Measurements from ENCODE around the gene RAPGEF1.
"Not testable (repeated sequence)": the region's sequence is repeated elsewhere in the genome, so short reads cannot be mapped to it uniquely, and the experiment has no call there.

Gene RAPGEF1

GRCh38 chr9:131739959-131740648, at the start of gene RAPGEF1:
Gene RAPGEF1 (minus strand): TSS chr9:131740076. CDS start chr9:131739830, 246 bp downstream.
- DNase-seq = peak; percentile 83

GRCh38 chr9:131788851-131789250, 49.0 kb upstream of the RAPGEF1 start:
- no peak for DNase-seq

DNA sequence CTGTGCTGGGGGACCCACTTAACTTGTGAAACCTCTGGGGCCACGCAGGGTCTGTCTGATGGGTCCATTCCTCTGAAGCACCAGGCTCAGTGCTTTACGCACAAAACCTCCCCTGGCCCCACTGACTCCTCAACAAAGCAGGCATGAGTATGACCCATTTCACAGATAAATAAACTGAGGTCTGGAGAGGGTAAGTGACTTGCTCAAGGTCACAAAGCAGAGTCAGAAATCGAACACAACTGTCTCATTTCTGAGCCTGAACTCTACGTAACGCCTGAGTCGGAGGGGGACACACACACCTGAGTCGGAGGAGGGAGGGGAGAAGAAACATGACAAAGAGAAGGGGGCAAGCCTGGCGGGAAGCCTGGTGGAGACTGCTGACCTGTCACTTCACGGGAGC, 48.0 kb upstream of the RAPGEF1 start:
- no peak for DNase-seq

GRCh38 chr9:131784748-131785501, 45.0 kb upstream of the RAPGEF1 start:
- DNase-seq = no peak

- no peak for DNase-seq
These were observed 41.2 kb upstream of the RAPGEF1 start for GRCh38 chr9:131781069-131781468.

DNA sequence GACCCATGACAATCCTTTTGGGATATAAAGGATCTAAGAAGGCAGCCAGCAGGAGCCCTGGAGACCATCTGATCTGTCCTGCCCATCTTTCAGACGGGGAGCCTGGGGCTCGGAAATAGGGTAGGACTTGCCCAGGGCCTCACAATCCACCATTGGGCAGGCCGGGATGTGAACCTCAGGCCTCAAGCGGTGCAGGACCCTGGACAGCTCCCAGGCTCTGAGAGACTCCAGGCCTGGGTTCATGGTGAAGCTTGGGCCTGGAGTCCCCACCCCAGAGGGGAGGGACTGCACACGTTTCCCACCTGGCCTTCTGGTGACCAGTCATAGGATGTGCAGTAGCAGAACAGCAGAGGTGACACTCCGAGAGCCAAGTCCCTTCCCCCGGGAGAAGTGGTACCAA, 36.6 kb upstream of the RAPGEF1 start:
- DNase-seq = no peak

- DNase-seq = no peak
These were observed 36.2 kb upstream of the RAPGEF1 start for GRCh38 chr9:131776036-131776435.

DNA sequence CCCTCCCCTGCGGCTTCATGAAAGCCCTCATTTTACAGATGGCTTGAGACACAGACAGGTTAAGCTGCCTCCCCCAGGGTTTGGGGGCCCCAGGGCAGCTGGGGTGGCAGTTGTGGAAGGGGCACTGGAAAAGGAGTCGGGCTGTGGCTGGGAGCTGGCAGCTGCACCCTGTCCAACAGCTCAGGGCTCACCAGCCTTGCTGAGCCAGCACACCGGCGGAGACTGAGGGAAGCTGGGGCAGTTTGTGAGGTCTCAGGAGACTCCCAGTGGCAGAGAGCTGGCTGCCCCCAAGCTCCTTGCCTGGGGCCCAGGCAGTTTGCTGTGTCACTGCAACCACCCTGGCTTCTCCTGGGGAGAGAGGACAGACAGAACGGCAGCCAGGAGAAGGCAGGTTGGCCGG, 34.8 kb upstream of the RAPGEF1 start:
- no peak for DNase-seq

- no peak for DNase-seq
These were observed 34.1 kb upstream of the RAPGEF1 start for GRCh38 chr9:131773911-131774379.

DNA sequence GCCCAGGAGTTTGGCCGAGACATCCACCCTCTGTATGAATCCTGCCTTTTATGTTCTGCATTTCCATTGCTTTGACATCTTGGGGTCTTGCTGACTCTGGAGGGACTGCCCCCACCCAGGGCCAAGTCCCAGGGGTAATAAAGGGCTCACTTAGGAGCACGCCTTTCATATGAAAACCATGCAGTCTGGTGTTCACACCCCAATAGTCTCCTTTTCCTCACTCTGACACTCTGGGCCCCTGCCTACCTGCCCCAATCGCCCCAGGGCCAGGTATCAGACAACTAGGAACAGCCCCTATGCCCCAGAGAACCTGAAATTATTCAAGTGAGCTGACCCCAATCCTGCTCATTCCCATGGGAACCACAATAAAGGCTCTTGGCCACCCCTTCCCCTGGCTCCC, 33.1 kb upstream of the RAPGEF1 start:
- no peak for DNase-seq

DNA sequence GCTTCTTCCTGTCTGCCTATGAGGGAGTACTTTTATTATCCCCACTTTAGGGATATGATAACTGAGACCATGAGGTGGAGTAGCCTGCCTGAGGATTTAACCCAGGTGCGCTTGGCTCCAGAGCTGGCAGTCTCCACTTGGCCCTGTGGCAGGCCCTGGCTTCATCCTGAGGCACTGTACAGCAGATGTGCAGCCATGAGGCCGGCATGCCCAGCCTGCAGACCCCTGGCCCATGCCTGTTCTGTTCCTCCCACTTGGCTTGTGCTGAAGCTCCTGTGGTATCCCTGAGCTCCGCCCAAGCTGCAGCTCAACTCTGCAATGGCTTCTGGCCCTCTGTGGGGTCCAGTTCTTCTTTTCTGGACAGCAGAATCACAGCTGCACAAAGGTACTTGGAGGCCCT, 31.8 kb upstream of the RAPGEF1 start:
- DNase-seq = no peak

GRCh38 chr9:131769361-131769760, 29.5 kb upstream of the RAPGEF1 start:
- no peak for DNase-seq

DNA sequence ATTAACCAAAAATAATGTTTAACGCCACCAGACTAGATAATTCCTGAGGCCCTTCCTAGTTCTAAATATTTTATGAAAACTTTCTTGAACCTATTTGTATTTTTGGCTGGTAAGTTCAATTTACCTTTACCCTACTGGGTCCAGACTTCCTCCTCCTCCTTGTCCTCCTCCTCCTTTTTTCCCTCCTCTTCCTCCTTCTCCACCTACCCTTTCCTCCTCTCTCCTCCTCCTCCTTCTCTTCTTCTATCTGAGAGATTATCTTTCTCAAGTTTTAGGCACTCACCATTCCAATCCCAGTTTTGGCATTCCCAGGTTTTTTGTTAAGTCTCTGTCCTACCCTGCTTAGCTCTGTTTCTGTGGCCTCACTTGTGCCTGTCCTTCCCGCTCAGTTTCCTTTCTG, 24.7 kb upstream of the RAPGEF1 start:
- DNase-seq = no peak

- DNase-seq = peak; percentile 79
These were observed 22.6 kb upstream of the RAPGEF1 start for GRCh38 chr9:131762356-131762932.

DNA sequence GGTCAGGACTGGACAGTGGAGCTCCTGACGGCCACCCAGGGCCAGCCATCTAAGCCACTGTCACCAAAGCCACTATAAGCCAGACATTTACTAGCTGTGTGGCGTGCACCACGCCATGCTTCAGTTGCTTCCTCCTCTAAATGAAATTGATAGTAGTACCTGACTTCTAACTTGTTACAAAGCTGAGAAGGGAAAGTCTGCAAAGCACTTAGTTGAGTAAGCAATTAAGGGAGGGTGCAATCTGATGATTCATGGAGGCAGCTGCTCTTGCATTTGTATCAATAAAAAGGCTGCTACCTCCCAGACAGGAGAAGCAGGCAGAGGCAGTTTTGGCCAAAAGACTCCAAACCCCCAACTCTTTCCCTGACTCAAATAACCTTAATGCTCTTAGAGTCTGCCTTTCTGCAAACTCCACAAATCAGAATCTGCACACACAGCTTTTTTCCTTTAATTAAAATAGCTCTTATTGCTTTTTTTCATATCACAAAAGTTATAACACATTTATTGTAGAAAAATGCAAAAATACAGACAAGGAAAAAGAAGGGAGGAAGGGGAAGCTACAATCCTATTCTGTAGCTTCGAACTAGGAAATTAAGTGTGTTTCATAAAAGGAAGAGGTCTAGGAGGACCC, 19.3 kb upstream of the RAPGEF1 start:
- no peak for DNase-seq

- no peak for DNase-seq
These were observed 17.7 kb upstream of the RAPGEF1 start for GRCh38 chr9:131757549-131757948.

- peak; percentile 88 for DNase-seq
These were observed 15.8 kb upstream of the RAPGEF1 start for GRCh38 chr9:131755541-131756198.

GRCh38 chr9:131754846-131755245, 15.0 kb upstream of the RAPGEF1 start:
- DNase-seq = no peak

DNA sequence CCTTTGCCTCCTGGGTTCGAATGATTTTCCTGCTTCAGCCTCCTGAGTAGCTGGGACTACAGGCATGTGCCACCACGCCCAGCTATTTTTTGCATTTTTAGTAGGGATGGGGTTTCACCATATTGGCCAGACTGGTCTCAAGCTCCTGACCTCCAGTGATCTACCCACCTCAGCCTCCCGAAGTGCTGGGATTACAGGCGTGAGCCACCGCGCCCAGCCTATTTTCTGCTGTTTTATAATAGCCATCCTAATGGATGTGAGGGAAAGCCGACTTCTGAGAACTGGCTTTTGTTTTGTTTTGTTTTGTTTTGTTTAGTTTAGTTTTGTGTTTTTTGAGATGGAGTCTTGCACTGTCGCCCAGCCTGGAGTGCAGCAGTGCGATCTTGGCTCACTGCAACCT, 13.9 kb upstream of the RAPGEF1 start:
- not testable (repeated sequence) for DNase-seq

DNA sequence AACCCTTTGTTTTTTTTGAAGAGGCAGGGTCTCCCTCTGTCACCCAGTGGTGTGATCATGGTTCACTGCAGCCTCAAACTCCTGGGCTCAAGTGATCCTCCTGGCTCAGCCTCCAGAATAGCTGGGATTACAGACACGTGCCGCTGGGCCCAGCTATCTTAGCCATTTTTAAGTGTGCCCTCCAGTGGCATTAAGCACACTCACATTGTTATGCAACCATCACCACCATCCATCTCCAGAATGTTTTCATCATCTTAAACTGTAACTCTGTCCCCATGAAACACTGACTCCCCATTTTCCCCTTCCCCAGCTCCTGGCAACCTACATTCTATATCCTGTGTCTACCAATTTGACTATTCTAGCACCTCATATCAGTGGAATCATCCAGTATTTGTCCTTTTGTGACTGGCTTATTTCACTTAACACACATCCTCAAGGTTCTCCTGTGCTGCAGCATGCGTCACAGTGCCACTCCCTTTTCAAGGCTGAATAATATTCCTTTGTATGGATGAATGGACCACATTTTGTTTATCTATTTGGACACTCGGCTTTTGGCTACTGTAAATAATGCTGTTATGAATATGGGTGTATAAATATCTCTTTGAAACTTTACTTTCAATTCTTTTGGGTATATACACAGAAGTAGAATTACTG, 12.5 kb upstream of the RAPGEF1 start:
- DNase-seq = no peak

DNA sequence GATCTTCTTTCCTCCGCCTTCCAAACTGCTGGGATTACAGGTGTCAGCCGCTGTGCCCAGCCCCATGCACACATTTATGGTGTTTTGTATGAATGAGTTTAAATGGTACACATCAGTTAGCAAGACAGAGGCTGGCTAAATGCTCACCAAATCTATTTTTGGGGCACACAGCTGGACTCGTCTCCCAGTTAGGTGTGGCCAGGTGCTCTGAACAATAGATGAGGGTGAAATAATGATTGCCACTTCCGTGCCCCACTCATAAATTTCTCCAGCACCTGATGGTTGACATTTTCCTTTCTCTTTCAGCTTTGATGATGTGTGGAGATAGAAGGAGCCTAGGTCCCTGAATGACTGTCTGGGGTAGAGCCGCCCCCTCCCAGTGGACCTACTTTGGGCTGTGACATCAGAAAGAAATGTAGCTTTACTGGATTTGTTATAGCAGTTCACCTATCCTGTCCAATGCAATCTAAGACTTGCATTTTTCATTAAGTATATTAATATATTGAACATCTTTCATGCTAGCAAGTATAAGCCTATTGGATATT, 8.6 kb upstream of the RAPGEF1 start:
- no peak for DNase-seq

GRCh38 chr9:131747352-131747751, 7.5 kb upstream of the RAPGEF1 start:
- peak; percentile 34 for DNase-seq
